ENCODE data around the gene AFF4. TPM values are rescaled to one million over a fixed set of nuclear protein-coding genes. Genes with fewer than 3 reads are reported as not detected.
"Not testable (repeated sequence)": the region's sequence is repeated elsewhere in the genome, so short reads cannot be mapped to it uniquely, and the experiment has no call there.

The AFF4 gene
- total RNA-seq, 1 experiment from 2014 or later: 40.5 TPM

DNA sequence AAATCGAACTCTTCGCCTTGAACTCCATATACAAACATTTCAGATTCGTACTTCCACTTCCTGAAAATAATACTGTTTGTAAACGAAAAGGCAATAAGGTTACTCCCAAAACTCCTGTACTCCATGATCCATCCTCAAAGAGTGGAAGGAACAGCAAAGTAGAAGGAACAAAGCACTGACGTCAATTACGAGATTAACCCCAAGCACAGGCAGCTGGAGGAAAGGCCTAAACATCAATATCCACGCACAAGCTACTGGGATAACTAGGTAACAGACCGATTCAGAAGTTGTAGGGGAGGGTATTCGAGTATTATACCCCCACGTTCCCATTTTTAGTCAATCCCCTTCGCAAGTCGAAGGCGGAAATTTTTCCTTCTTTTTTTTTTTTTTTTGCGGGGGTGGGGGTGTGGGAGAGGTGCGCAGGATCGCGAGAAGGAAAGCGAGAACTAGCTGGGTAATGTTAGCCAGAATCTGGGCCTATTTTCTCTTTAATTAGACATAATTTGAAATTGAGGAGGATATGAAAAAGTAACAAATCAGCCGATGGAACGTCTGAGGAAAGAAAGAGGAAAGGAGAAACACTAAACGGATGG, 909 bp downstream of the AFF4 start:
- in situ Hi-C loops (cut with HindIII; ENCODE audit: low pct_unique_long_range_greater_than_20kb, low sequenced_read_pairs): no loop called here
- DNase-seq (ENCODE audit: low read depth, low spot score): peak; percentile 67

DNA sequence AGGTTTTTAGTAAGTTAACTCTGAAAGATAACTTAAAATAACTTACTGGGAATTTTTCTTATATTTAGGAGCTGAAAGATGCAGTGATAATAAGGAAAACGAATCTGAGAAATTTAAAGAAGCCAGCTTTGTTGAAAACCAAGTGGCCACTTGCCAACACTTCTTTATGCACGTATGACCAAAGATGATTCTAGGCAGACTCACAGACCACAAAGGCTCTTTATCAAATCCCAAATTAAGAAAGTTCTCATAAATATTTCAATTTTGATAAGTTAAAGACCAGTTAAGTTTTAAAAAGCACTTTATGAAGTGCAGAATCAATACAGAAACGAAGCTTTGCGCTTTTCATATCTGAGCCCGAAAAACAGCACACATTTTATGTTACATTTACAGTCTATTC, 1.5 kb downstream of the AFF4 start:
- DNase-seq (ENCODE audit: low read depth, low spot score): peak; percentile 37
- in situ Hi-C loops (cut with HindIII; ENCODE audit: low pct_unique_long_range_greater_than_20kb, low sequenced_read_pairs): no loop called here

DNA sequence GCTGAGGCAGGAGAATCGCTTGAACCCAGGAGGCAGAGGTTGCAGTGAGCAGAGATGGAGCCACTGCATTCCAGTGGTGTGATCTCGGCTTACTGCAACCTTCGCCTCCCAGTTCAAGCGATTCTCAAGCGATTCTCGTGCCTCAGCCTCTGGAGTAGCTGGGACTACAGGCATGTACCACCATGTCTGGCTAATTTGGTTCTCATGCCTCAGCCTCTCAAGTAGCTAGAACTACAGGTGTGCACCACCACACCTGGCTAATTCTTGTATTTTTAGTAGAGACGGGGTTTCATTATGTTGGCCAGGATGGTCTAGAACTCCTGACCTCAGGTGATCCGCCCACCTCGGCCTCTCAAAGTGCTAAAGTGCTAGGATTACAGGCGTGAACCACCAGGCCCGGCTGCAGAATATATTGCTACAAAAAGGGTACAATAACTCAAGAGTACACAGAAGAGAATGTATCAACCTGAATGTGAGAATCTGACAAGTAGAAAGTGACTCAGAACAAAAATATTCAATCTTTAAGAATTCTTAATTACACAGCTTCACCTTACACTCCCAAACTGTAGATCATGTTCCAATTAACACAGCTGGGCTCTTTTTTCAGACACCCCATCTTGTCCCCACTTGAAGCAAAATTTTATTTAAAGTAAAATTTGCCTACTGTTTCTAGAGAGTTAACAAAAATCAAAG, 2.2 kb downstream of the AFF4 start:
- in situ Hi-C loops (cut with HindIII; ENCODE audit: low pct_unique_long_range_greater_than_20kb, low sequenced_read_pairs); DNase-seq (ENCODE audit: low read depth, low spot score): not testable (repeated sequence)

DNA sequence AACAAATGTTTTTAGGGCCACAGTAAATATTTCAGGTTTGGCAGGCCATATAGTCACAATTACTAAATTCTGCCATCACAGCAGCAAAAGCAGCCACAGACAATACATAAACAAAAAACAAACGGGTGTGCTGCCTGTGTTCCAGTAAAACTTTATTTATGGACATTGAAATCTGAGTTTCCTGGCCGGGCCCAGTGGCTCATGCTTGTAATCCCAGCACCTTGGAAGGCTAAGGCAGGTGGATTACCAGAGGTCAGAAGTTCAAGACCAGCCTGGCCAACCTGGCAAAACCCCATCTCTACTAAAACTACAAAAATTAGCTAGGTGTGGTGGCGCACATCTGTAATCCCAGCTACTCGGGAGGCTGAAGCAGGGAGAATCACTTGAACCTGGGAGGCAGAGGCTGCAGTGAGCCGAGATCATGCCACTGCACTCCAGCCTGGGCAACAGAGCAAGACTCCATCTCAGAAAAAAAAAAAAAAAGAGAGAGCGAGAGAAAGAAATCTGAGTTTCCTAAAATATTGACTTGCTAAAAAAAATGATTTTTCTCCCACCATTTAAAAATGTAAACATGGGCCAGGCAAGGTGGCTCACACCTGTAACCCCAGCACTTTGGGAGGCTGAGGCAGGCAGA, 7.2 kb downstream of the AFF4 start:
- DNase-seq (ENCODE audit: low read depth, low spot score); in situ Hi-C loops (cut with HindIII; ENCODE audit: low pct_unique_long_range_greater_than_20kb, low sequenced_read_pairs): not testable (repeated sequence)

DNA sequence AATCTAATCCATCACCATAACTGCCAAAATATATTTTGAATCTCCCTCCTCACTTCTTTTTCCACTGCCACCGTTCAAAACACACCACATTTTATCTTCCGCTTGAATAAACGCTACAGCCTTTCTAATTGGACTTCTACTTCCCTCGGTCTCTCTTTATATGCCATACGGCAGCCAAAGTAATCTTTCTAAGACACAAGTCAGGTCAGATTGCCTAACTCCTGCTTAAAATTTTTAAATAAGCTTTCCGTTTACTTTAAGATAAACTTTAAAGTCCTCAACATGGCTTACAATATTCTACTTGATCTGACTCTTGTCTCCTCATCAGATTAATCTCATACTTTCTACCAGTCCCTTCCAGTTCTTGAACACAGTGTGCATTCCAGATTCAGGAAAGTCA, 9.7 kb downstream of the AFF4 start:
- DNase-seq (ENCODE audit: low read depth, low spot score): no peak
- in situ Hi-C loops (cut with HindIII; ENCODE audit: low pct_unique_long_range_greater_than_20kb, low sequenced_read_pairs): no loop called here

DNA sequence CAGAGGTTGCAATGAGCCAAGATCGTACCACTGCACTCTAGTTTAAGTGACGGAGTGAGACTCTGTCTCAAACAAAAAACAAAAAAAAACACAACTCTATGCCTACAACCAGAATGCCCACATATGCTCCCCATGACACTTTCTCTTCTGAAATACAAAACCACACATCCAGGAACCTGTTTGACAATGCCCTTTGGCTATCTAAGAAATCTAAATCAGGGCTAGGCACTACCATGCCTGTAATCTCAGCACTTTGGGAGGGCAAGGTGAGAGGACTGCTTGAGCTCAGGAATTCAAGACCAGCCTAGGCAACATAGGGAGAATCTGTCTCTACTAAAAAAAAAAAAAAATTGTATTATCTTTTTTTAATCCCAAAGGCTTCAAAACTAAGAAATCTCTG, 10.6 kb downstream of the AFF4 start:
- in situ Hi-C loops (cut with HindIII; ENCODE audit: low pct_unique_long_range_greater_than_20kb, low sequenced_read_pairs): no loop called here
- no peak for DNase-seq (ENCODE audit: low read depth, low spot score)

DNA sequence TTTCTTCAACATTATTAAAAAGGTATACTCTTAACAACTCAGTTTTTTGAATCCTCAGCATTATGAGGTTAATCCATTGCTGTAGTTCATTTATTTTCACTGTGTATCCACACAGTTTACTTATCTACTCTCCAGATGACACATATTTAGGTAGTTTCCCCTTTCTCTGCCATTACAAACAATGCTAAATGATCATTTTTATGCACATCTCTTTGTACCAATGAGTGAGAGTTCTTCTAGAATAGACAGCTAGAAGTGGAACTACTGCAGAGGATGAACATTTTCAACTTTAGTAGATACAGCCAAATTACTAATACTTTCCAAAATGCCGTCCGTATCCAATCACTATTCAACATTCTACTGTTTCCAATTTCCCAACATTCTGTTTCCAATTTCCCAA, 11.5 kb downstream of the AFF4 start:
- in situ Hi-C loops (cut with HindIII; ENCODE audit: low pct_unique_long_range_greater_than_20kb, low sequenced_read_pairs): no loop called here
- no peak for DNase-seq (ENCODE audit: low read depth, low spot score)

DNA sequence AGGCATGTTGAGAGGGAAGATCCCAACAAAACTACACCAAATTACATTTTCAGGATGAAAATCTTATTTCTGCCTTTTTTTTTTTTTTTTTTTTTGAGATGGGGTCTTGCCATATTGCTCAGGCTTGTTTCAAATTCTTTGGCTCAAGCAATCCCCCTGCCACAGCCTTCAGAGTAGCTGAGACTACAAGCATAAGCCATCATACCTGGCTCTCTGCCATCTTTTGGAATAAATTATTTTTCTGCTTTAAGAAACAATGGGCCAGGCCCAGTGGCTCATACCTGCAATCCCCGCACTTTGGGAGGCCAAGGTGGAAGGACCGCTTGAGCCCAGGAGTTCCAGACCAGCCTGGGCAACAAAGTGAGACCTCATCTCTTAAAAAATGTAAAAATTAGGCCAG, 14.3 kb downstream of the AFF4 start:
- no peak for DNase-seq (ENCODE audit: low read depth, low spot score)
- in situ Hi-C loops (cut with HindIII; ENCODE audit: low pct_unique_long_range_greater_than_20kb, low sequenced_read_pairs): no loop called here

DNA sequence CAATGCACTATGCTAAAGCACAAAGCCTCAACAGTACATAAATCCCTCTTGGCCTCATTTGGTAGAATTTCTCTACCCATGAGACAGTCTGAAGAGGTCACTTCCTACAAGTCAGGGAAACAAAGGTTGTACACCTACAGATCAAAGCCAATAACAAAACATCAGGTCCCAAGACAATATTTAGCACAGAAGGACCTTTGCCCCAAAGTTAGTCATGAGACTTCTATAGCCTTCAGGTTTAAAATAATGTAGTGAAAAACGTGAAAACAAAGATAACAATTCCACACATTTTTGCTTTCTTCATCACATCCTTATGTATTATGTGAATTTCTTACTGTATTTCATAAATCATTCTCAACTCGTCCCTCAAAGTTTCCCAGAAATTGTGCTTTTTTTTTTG, 15.8 kb downstream of the AFF4 start:
- no peak for DNase-seq (ENCODE audit: low read depth, low spot score)
- in situ Hi-C loops (cut with HindIII; ENCODE audit: low pct_unique_long_range_greater_than_20kb, low sequenced_read_pairs): no loop called here

DNA sequence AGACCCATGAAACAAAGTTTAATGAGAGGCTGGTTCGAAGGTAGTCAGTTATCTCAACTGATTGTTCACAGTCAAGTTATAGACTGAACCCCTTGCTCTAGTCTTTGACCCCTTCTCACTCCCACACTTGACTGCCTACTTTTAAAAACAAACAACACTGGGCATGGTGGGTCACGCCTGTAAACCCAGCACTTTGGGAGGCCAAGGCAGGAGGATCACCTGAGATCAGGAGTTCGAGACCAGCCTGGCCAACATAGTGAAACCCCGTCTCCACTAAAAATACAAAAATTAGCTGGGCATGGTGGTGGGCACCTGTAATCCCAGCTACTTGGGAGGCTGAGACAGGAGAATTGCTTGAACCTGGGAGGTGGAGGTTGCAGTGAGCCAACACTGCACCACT, 18.1 kb downstream of the AFF4 start:
- DNase-seq (ENCODE audit: low read depth, low spot score); in situ Hi-C loops (cut with HindIII; ENCODE audit: low pct_unique_long_range_greater_than_20kb, low sequenced_read_pairs): not testable (repeated sequence)

DNA sequence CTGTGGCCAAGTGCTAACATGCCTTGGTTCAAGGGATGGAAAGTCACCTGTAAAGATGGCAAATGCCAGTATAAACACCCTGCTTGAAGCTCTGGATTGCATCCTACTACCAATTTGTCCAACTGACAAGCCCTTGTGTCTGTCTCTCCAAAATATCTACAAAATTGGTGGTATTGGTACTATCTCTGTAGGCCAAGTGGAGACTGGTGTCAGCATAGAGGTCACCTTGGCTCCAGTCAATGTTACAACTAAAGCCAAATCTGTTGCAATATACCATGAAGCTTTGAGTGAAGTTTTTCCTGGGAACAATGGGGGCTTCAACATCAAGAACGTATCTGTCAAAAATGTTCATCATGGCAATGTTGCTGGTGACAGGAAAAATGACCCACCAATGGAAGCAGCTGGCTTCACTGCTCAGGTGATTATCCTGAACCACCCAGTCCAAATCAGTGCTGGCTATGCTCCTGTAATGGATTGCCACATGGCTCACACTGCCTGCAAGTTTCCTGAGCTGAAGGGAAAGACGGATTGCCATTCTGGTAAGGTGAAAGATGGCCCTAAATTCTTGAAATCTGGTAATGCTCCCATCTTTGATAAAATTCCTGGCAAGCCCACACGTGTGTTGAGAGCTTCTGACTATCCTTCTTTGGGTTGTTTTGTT, 19.9 kb downstream of the AFF4 start:
- in situ Hi-C loops (cut with HindIII; ENCODE audit: low pct_unique_long_range_greater_than_20kb, low sequenced_read_pairs): no loop called here
- DNase-seq (ENCODE audit: low read depth, low spot score): no peak

DNA sequence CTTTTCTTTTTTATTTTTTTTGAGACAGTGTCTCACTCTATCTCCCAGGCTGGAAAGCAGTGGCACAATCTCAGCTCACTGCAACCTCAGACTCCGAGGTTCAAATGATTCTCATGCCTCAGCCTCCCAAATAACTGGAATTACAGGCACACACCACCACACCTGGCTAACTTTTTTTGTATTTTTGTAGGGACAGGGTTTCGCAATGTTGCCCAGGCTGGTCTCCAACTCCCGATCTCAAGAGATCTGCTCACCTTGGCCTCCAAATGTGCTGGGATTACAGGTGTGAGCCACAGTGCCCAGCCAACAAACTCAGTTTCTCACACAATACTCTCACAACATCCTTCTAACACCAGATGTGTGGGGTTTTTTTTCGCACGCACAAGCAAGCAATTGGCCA, 22.1 kb downstream of the AFF4 start:
- DNase-seq (ENCODE audit: low read depth, low spot score): no peak
- in situ Hi-C loops (cut with HindIII; ENCODE audit: low pct_unique_long_range_greater_than_20kb, low sequenced_read_pairs): no loop called here

DNA sequence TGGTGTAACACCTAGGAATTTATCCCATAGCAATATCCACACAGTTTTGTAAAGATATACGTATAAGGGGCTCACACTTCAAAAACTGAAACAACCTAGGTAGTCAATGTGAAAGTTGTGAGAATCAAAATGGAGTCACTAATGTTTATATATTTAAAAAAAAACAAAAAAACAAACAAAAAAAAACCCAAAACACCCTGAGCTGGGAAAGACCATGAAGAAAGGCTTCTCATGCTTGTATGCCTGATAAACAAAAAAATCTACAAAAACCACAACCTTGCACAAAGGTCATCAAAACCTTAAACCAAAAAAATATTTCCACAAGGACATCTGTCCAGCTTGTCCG, 35.4 kb downstream of the AFF4 start:
- in situ Hi-C loops (cut with HindIII; ENCODE audit: low pct_unique_long_range_greater_than_20kb, low sequenced_read_pairs): no loop called here
- no peak for DNase-seq (ENCODE audit: low read depth, low spot score)

DNA sequence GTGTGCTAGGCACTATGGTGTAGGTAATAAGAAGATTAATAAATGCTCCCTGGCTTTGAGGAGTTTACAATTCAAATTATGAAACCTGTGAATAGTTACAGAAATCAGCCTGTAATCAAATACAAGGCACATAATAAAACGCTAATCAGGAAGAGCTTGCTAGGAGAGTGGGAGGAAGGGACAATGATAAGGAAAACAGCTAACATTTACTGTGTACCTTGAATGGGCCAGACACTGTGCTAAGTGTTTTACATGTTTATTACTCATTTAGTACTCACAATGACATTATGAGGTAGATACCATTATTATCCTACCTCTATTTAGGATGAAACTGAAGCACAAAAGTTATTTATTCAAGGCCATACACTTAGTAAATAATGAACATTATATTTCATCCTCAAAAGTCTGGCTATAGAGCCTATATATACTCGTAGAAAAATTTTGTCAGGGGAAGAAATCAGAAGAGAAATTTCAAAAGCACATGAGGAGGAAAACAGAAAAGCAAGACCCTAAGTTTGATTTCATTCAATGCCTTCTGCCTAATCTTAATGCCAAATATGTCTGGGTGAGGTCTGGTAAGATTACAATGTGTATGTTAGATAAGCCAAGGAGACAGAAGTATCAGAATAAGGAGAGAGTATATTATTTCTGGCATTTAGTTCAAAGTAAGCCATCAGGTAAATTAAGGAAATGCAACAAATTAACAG, 35.9 kb downstream of the AFF4 start:
- in situ Hi-C loops (cut with HindIII; ENCODE audit: low pct_unique_long_range_greater_than_20kb, low sequenced_read_pairs): no loop called here
- DNase-seq (ENCODE audit: low read depth, low spot score): no peak

DNA sequence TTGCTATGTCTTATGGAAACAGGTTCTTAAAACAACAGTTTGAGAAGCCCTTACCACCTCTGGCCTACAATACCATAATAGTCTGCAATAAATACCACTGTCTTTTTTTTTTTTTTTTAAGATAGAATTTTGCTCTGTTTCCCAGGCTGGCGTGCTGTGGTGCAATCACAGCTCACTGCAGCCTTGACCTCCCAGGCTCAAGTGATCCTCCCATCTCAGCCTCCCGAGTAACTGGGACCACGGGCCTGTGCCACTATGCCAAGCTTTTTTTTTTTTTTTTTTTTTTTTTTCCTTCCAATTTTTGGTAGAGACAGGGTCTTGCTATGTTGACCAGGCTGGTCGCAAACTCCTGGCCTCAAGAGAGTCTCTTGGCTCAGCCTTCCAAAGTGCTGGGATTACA, 37.0 kb downstream of the AFF4 start:
- in situ Hi-C loops (cut with HindIII; ENCODE audit: low pct_unique_long_range_greater_than_20kb, low sequenced_read_pairs): no loop called here

DNA sequence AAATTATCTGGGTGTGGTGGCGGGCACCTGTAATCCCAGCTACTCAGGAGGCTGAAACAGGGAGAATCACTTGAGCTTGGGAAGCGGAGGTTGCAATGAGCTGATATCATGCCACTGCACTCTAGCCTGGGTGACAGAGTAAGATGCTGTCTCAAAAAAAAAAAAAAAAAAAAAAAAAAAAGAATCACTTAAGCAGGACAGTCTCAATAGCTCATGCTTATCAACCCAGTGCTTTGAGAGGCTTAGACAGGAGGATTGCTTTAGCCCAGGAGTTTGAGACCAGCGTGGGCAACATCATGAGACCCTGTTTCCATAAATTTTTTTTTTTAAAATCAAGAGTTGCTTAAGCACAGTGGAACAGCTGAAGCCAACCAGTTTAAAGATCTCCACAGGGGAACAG, 47.3 kb downstream of the AFF4 start:
- in situ Hi-C loops (cut with HindIII; ENCODE audit: low pct_unique_long_range_greater_than_20kb, low sequenced_read_pairs): no loop called here
- DNase-seq (ENCODE audit: low read depth, low spot score): no peak

More for the DNA sequence above, 37.0 kb downstream of the AFF4 start:
- DNase-seq (ENCODE audit: low read depth, low spot score): no peak

DNA sequence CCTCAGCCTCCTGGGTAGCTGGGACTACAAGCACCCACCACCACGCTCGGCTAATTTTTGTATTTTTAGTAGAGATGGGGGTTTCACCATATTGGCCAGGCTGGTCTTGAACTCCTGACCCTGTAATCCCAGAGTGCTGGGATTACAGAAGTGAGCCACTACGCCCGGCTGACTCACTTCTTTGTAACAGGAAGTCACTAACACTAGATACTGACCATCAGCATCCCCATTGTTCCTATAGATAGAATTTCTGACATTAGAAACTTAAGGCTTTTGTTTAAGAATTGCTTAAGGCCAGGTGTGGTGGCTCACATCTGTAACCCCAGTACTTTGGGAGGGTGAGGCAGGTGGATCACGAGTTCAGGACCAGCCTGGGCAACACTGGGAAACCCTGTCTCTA, 47.8 kb downstream of the AFF4 start:
- no peak for DNase-seq (ENCODE audit: low read depth, low spot score)
- in situ Hi-C loops (cut with HindIII; ENCODE audit: low pct_unique_long_range_greater_than_20kb, low sequenced_read_pairs): no loop called here

DNA sequence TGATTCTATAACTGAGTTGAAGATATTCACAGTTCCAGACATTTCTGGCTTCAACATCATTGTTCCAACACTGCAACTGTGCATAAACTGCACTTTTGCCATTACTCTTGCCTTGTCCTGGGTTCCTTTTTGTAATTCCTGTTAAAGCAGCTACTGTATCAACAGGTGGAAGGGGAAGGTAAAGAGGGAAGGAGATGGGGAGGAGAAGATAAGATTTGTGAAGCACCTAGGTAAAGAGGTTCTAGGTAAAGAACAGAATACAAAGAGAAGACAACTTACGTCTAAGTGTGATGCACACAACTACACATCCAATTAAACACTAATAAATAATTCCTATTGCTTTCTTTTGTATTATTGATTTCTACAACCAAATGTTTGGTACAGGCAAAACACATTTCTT, 53.7 kb downstream of the AFF4 start:
- in situ Hi-C loops (cut with HindIII; ENCODE audit: low pct_unique_long_range_greater_than_20kb, low sequenced_read_pairs): no loop called here

More for the DNA sequence above, 53.7 kb downstream of the AFF4 start:
- DNase-seq (ENCODE audit: low read depth, low spot score): no peak
